GM21423 (cell line): Measurements from ENCODE around the gene LTBP1.
"Not testable (repeated sequence)": the region's sequence is repeated elsewhere in the genome, so short reads cannot be mapped to it uniquely, and the experiment has no call there.

Source experiments
- ATAC-seq: cut with Tn5 transposase; IDR thresholded peaks from one replicate; pipeline ENCODE4 v1.9.1; 2021; ENCODE audit warnings: mild to moderate bottlenecking, moderate library complexity; ENCODE audit not compliant: unreplicated experiment

Gene LTBP1

GRCh38 chr2:33365264-33365970 is 418.7 kb downstream of the LTBP1 start:
- no peak for ATAC-seq

DNA sequence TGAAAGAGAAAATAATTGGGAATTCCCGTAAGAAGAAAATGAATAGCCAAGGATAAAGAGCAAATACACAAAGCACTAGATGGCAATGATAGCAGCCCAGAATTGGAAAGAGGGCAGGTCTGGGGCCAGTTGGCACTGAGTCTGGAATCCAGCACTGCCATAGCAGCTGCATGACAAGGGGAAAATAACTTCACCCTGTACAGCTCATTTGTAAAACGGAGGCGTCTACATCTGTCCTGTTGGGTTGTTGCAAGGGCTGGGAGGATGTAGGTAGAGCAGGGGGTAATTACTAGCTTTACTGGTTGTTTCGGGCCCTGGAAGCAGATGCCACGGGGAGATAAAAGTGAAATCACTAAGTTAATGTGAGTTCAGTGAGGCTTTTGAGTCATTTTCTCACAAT is 419.7 kb downstream of the LTBP1 start:
- no peak for ATAC-seq

GRCh38 chr2:33368524-33368923 is 421.8 kb downstream of the LTBP1 start:
- not testable (repeated sequence) for ATAC-seq

DNA sequence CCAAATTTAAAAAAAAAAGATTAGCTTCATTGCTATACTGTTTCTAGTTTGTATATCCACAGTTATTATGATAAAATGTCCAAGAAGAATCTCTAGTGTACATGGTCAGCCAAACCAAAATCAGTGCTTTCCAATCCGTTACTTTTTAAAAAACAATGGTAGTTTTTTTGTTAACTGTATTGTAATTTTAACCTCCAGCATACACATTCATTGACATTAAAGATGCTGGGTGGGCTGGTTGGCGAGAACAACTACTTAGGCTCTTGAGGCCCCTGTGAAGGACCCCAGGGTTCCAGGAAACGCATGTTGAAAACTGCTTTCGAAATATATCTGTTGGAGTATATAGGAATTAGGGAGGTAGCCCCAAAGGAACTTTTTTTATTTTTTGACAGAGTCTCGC is 422.4 kb downstream of the LTBP1 start:
- no peak for ATAC-seq

DNA sequence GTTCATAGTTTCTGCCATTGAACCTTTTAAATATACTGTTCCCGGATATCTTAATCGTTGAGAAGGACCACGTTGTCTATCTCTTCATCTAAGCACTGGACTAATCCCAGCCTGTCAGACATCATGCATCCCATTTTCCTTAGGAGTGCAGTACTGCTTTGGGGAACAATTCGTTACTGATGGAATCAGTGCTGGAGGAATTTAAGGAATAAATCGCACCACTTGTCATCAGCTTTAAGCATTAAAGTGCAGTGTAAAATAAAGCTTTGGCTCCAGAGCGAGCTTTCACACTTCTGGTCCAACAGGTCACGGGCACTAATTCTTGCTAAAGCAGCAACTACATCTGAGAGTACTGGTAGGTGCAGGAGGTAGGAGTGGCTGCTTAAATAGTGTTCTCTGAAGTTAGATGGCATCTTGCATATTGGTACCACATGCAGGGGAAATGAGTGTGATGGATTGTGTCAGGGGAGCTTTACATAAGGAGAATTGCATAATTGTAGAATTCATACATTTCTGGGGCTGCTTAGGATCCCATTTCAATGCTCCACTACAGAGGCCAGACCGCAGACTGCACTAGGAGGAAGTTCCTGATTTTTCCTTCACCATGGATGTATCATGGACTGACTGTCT is 424.0 kb downstream of the LTBP1 start:
- ATAC-seq = no peak

- ATAC-seq = no peak
Measured at GRCh38 chr2:33371304-33372090, 424.7 kb downstream of the LTBP1 start.

GRCh38 chr2:33372940-33373553 is 426.3 kb downstream of the LTBP1 start:
- ATAC-seq = peak; percentile 71

DNA sequence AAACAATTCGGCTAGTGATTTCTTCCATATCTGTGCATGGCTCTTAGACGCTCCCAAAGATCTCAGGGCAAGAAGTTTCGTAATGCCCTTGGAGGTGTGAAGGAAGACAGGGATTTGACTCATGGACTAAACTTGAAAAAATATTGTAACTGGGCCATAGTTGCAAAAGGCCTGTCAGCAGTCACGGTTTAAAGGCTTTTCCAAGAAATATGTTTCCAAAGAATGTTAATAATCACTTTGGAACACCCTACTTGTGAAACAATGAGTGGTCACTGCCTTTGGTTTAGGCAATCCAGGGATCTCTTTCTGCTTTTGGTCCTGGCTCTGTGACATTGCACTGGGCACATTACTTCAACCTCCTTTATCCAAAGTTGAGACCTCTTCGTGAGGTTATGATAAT is 427.2 kb downstream of the LTBP1 start:
- no peak for ATAC-seq

DNA sequence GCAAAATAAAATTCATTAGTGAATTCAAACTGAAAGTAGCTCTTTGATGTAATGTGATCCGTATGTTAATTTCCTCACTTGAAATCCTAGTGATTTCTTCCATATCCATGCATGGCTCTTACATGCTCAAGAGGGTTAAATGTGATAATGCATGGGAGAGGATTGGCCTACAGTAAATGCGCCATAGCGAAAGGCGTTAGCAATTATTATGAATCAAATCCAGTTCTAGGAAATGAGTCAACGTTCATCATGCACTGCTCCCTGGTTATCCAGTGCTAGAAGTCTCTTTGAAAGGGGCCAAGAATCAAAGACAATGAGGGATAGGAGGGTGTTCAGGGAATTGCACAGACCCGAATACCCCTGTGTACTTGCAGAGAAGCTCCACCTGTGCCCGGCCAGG is 428.3 kb downstream of the LTBP1 start:
- ATAC-seq = no peak

DNA sequence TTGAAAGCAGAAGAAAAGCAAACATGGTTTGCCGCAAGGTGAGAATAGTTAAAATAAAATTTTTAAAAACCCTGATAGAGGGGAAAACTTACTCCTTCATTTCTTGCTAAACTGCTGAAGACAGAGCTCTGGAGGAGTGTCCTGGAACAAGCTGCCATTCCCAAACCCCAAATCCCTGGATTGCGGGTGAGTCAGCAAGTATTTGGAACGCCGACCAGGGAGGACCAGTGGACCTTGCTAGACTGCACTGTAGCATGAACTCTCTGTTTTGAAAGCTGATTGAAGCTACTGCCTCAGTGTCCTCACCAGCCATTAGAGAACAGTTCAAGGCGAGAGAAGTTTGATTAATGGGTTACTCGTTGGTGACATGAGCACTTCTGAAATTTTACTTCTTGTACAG is 430.3 kb downstream of the LTBP1 start:
- ATAC-seq = no peak

GRCh38 chr2:33378556-33379210 is 431.9 kb downstream of the LTBP1 start:
- ATAC-seq = no peak

DNA sequence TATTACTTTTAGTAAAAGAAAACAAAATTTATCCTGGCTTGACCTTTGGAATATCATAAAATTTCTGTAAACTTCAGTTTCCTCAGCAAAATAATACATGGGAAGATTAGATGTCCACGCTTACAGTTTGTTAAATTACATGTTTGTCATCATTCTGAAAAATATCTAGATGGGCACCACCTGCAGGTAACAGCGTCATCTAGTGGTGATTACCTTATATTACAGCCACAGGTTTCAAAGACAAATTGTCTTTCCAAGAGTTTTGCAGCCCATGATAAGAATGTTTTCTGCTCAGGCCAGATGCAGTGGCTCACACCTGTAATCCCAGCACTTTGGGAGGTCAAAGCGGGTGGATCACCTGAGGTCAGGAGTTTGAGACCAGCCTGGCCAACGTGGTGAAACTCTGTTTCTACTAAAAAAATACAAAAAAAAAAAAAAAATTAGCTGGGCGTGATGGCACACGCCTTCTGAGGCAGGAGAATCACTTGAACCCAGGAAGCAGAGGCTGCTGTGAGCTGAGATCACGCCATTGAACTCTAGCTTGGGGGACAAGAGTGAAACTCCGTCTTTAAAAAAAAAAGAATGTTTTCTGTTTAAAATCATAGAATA is 433.4 kb downstream of the LTBP1 start:
- ATAC-seq = no peak

- no peak for ATAC-seq
Measured at GRCh38 chr2:33380719-33381118, 434.0 kb downstream of the LTBP1 start.

GRCh38 chr2:33381301-33381858 is 434.6 kb downstream of the LTBP1 start:
- no peak for ATAC-seq

- ATAC-seq = no peak
Measured at GRCh38 chr2:33383855-33384598, 437.3 kb downstream of the LTBP1 start.

DNA sequence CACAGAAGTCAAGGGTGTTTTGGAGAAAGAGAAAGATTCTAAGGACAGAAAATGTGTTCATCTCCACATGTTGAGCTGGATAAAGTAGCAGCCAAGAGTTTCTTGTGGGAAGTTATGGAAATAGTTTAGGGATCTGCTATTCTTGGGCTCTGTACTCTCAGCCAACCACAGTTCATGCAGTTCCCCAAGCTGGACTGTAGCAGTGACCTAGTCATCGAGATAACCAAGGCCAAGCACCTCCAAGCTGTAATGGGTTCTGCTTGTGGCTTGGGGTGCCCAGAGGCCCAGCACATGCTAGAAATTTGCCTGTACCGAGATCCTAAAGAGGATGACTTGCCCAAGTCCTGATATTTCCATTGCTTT is 437.8 kb downstream of the LTBP1 start:
- no peak for ATAC-seq

DNA sequence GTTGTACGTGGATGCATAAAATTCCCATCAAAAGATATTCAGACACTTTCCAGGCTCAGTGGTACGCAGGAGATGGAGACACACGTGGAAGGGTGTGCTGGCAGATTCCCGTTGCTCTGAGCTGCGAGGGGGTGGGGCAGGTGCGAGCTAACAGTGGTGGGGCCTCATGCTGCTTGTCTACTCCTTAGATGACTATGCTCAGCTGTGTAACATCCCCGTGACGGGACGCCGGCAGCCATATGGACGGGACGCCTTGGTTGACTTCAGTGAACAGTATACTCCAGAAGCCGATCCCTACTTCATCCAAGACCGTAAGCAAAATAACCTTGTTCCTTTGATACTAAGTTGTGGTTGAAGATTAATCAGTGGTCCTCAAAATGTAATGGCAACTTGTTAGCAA is 442.2 kb downstream of the LTBP1 start:
- ATAC-seq = no peak

DNA sequence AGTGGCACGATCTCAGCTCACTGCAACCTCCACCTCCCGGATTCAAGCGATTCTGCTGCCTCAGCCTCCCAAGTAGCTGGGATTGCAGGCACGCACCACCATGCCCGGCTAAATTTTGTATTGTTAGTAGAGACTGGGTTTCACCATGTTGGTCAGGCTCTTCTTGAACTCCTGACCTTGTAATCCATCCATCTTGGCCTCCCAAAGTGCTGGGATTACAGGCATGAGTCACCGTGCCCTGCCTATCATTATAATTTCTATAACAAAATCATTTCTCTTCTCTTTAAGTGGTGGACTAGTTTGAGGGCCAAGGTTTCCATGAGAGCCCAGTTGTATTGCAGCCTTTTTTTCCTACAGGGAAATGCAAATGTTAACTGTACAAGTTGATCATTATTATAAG is 442.9 kb downstream of the LTBP1 start:
- not testable (repeated sequence) for ATAC-seq

GRCh38 chr2:33391529-33392255 is 444.9 kb downstream of the LTBP1 start:
- no peak for ATAC-seq
